ENCODE measurements around the gene MSMO1. TPM values are rescaled to one million over a fixed set of nuclear protein-coding genes. Genes with fewer than 3 reads are reported as not detected.

MSMO1 gene
- total and polyA plus RNA-seq, 4 donors = 11.2 to 34.1 (median 19.1) TPM

- ATAC-seq (ENCODE audit: low FRiP score) (no peak), DNase-seq (no peak)
- H3K36me3 ChIP-seq (ENCODE audit: control insufficient read depth in 1 of 2, insufficient read depth in 2 of 2, low read length in 1 of 2) = peaks cover 0 to 3% of the 10 kb centered on the region in 2 donors
- H3K27me3 ChIP-seq (ENCODE audit: control insufficient read depth in 1 of 2, insufficient read depth in 2 of 2, low read length in 1 of 2) = no peaks in the 10 kb centered on the region
- intact Hi-C loops (cut with DNase I) = no loop called here
- no peak overlapping the region for H3K27ac ChIP-seq (ENCODE audit: low read depth in 1 of 2, low read length in 2 of 2)
- H3K4me1 ChIP-seq (ENCODE audit: control insufficient read depth in 1 of 2, insufficient read depth in 2 of 2, low read length in 2 of 2) = no peaks in the 10 kb centered on the region
- no peaks in the 10 kb centered on the region for H3K9me3 ChIP-seq (ENCODE audit: control insufficient read depth, low read length)
- no peak overlapping the region for H3K4me3 ChIP-seq (ENCODE audit: low read length in 2 of 2)
- WGBS, 2 donors = 72 to 80% methylated on average over 2 of the region's 2 CpGs
Measured at GRCh38 chr4:165293927-165294649, 33.4 kb upstream of the MSMO1 start.

DNA sequence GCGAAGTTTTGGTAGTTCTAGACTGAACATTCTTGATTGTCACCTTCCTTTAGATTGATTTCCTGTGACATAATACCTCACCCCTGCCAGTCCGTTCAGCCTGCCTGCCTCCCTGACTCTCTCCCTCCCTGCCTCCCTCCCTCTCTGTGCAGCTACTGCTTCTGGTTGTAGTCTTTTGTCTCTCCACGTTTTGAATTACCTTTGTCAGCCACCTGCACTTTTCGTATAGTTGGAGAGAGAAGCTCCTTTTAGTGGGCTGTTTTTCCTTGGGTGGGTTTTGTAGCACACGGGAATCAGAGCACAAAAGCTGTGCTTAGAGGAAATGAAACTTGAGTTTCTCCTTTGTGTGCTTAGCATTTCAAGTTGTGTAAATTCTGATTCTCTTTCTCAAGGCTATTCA is 32.6 kb upstream of the MSMO1 start:
- Histone ChIP-seq H3K27me3 (ENCODE audit: control insufficient read depth in 1 of 2, insufficient read depth in 2 of 2, low read length in 1 of 2) (no peaks in the 10 kb centered on the region), H3K36me3 (ENCODE audit: control insufficient read depth in 1 of 2, insufficient read depth in 2 of 2, low read length in 1 of 2) (peaks cover 0 to 3% of the 10 kb centered on the region in 2 donors), H3K4me1 (ENCODE audit: control insufficient read depth in 1 of 2, insufficient read depth in 2 of 2, low read length in 2 of 2) (no peaks in the 10 kb centered on the region), H3K27ac (ENCODE audit: low read depth in 1 of 2, low read length in 2 of 2) (no peak overlapping the region), H3K4me3 (ENCODE audit: low read length in 2 of 2) (no peak overlapping the region), H3K9me3 (ENCODE audit: control insufficient read depth, low read length) (no peaks in the 10 kb centered on the region)
- no peak for ATAC-seq (ENCODE audit: low FRiP score)
- intact Hi-C loops (cut with DNase I) = no loop called here
- WGBS, 2 donors = 65 to 70% methylated on average over 5 of the region's 5 CpGs
- no peak for DNase-seq

DNA sequence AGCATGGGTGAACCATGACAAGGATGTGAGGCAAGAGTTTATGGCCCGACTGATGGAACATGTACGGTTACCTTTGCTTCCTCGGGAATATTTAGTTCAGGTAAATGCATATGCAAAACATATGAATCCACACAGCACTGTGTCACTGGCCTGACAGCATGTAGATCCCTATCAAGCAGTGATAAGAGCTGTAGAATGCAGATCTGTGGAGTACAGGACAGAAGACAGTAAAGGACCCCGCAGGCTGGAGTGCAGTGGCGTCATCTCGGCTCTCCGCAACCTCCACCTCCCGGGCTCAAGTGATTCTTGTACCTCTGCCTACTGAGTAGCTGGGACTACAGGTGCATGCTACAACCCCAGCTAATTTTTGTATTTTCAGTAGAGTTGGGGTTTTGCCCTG is 29.8 kb upstream of the MSMO1 start:
- Histone ChIP-seq H3K27me3 (ENCODE audit: control insufficient read depth in 1 of 2, insufficient read depth in 2 of 2, low read length in 1 of 2) (no peaks in the 10 kb centered on the region), H3K27ac (ENCODE audit: low read depth in 1 of 2, low read length in 2 of 2) (no peak overlapping the region), H3K9me3 (ENCODE audit: control insufficient read depth, low read length) (no peaks in the 10 kb centered on the region), H3K4me3 (ENCODE audit: low read length in 2 of 2) (no peak overlapping the region), H3K4me1 (ENCODE audit: control insufficient read depth in 1 of 2, insufficient read depth in 2 of 2, low read length in 2 of 2) (peaks cover 0 to 3% of the 10 kb centered on the region in 2 donors), H3K36me3 (ENCODE audit: control insufficient read depth in 1 of 2, insufficient read depth in 2 of 2, low read length in 1 of 2) (peaks cover 0 to 3% of the 10 kb centered on the region in 2 donors)
- DNase-seq (no peak), ATAC-seq (ENCODE audit: low FRiP score) (no peak)
- intact Hi-C loops (cut with DNase I) = no loop called here
- 96 to 98% methylated on average over 8 of the region's 8 CpGs for WGBS, 2 donors

DNA sequence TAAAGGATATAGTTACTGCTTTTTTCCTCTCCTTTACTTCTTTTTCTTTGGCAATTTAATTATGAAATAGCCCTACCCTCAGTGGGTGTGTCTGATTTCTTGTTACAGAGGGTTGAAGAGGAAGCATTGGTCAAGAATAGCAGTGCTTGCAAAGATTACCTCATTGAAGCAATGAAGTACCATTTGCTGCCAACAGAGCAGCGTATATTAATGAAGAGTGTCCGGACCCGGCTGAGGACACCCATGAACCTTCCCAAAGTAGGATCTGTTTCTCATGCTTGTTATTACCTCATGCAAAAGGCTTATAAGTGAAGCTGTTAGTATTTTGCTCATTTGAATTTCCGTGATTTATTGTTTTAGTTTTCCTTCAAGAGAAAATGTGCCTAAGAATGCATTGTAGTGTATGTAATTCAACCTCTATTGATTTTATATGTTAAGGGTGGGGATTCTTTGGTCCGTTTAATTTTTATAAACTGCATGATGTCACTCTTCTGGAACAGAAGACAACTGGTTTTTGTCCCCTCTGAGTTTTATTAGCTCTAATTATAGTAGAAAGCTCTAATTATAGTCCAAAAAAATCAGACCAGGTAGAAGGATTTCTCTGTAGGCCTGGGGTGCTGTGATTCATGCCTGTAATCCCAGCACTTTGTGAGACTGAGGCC is 27.9 kb upstream of the MSMO1 start:
- ATAC-seq (ENCODE audit: low FRiP score) = no peak

GRCh38 chr4:165301833-165302232 is 25.6 kb upstream of the MSMO1 start:
- no peak for DNase-seq
- 1 to 6% methylated on average over 1 of the region's 1 CpG for WGBS, 2 donors
- intact Hi-C loops (cut with DNase I) = no loop called here
- Histone ChIP-seq H3K4me1 (ENCODE audit: control insufficient read depth in 1 of 2, insufficient read depth in 2 of 2, low read length in 2 of 2) (peaks cover 0 to 3% of the 10 kb centered on the region in 2 donors), H3K36me3 (ENCODE audit: control insufficient read depth in 1 of 2, insufficient read depth in 2 of 2, low read length in 1 of 2) (peaks cover 2 to 3% of the 10 kb centered on the region in 2 donors), H3K4me3 (ENCODE audit: low read length in 2 of 2) (no peak overlapping the region), H3K27me3 (ENCODE audit: control insufficient read depth in 1 of 2, insufficient read depth in 2 of 2, low read length in 1 of 2) (no peaks in the 10 kb centered on the region), H3K9me3 (ENCODE audit: control insufficient read depth, low read length) (no peaks in the 10 kb centered on the region), H3K27ac (ENCODE audit: low read depth in 1 of 2, low read length in 2 of 2) (no peak overlapping the region)
- ATAC-seq (ENCODE audit: low FRiP score) = peak; percentile 41

More for the DNA sequence above, 27.9 kb upstream of the MSMO1 start:
- Histone ChIP-seq H3K36me3 (ENCODE audit: control insufficient read depth in 1 of 2, insufficient read depth in 2 of 2, low read length in 1 of 2) (peaks cover 0 to 3% of the 10 kb centered on the region in 2 donors), H3K27ac (ENCODE audit: low read depth in 1 of 2, low read length in 2 of 2) (no peak overlapping the region), H3K9me3 (ENCODE audit: control insufficient read depth, low read length) (no peaks in the 10 kb centered on the region), H3K4me3 (ENCODE audit: low read length in 2 of 2) (no peak overlapping the region), H3K27me3 (ENCODE audit: control insufficient read depth in 1 of 2, insufficient read depth in 2 of 2, low read length in 1 of 2) (no peaks in the 10 kb centered on the region), H3K4me1 (ENCODE audit: control insufficient read depth in 1 of 2, insufficient read depth in 2 of 2, low read length in 2 of 2) (peaks cover 0 to 3% of the 10 kb centered on the region in 2 donors)
- DNase-seq = no peak
- WGBS, 2 donors = 93 to 96% methylated on average over 5 of the region's 5 CpGs
- intact Hi-C loops (cut with DNase I) = no loop called here

DNA sequence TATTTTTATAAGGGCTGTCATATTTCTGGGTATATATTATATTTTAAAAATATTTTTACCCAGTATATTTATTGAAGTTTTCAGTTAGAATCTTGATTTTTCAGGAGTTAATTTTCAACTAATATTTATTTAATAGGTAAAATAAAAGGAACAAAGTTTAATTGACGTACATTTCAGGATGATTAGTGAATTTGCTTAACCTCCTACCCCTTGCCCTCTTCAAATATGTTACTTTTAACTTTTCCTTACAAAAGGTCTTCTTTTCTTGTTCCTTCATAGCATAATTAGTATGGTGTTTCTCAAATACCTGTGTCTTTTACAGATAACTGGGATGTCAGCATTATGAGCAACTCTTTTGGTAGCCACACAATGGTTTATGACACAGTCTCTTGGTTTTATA is 24.8 kb upstream of the MSMO1 start:
- 93 to 96% methylated on average over 1 of the region's 1 CpG for WGBS, 2 donors
- H3K36me3 ChIP-seq (ENCODE audit: control insufficient read depth in 1 of 2, insufficient read depth in 2 of 2, low read length in 1 of 2) = peaks cover 2 to 3% of the 10 kb centered on the region in 2 donors
- H3K27me3 ChIP-seq (ENCODE audit: control insufficient read depth in 1 of 2, insufficient read depth in 2 of 2, low read length in 1 of 2) = no peaks in the 10 kb centered on the region
- no peak overlapping the region for H3K27ac ChIP-seq (ENCODE audit: low read depth in 1 of 2, low read length in 2 of 2)
- H3K9me3 ChIP-seq (ENCODE audit: control insufficient read depth, low read length) = no peaks in the 10 kb centered on the region
- intact Hi-C loops (cut with DNase I) = no loop called here
- ATAC-seq (ENCODE audit: low FRiP score) = no peak
- H3K4me3 ChIP-seq (ENCODE audit: low read length in 2 of 2) = no peak overlapping the region
- peaks cover 0 to 3% of the 10 kb centered on the region in 2 donors for H3K4me1 ChIP-seq (ENCODE audit: control insufficient read depth in 1 of 2, insufficient read depth in 2 of 2, low read length in 2 of 2)
- DNase-seq = no peak

DNA sequence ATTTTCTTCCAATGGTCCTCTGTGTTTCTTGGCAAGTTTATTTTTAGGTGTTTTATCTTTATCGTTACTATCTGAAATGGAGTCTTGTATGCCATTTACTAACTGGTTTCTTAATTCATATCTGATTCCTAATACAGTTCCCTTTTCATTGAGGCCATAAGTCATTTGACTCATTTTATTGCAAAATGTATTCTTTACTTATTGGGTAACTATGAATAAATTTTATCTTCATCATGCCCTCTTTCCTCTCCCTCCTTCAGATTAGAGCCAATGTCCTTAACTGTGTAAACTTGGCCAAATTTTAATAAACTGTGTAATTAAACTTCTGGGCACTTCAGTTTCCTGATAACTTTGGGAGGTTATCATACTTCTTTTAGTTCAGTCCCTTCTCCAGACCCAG is 19.3 kb upstream of the MSMO1 start:
- H3K27ac ChIP-seq (ENCODE audit: low read depth in 1 of 2, low read length in 2 of 2) = no peak overlapping the region
- no peaks in the 10 kb centered on the region for H3K9me3 ChIP-seq (ENCODE audit: control insufficient read depth, low read length)
- no peak overlapping the region for H3K4me3 ChIP-seq (ENCODE audit: low read length in 2 of 2)
- intact Hi-C loops (cut with DNase I) = no loop called here
- 63 to 68% methylated on average over 1 of the region's 1 CpG for WGBS, 2 donors
- no peaks in the 10 kb centered on the region for H3K27me3 ChIP-seq (ENCODE audit: control insufficient read depth in 1 of 2, insufficient read depth in 2 of 2, low read length in 1 of 2)
- peaks cover 0 to 2% of the 10 kb centered on the region in 2 donors for H3K36me3 ChIP-seq (ENCODE audit: control insufficient read depth in 1 of 2, insufficient read depth in 2 of 2, low read length in 1 of 2)
- no peak for ATAC-seq (ENCODE audit: low FRiP score)
- no peak for DNase-seq
- no peaks in the 10 kb centered on the region for H3K4me1 ChIP-seq (ENCODE audit: control insufficient read depth in 1 of 2, insufficient read depth in 2 of 2, low read length in 2 of 2)

DNA sequence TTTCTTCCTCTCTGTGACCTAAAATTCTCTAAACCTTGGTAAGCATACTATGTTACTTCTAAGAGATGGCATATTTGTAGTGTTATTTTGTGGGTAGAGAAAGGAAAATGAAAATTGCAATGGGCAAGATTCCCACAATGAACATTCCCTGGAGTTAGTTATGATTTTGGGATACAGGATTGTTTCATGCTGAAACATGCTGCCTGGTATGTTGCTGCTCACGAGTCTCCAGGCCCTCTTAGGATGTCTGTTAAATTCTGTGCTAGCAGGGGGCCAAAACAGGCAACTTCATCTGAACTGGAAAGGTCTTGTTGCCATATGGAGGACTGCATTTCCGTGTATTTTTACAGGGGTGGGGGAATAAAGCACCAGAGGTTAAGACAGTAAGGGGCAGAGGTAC is 18.9 kb upstream of the MSMO1 start:
- DNase-seq (no peak), ATAC-seq (ENCODE audit: low FRiP score) (no peak)
- WGBS, 2 donors = 74 to 84% methylated on average over 2 of the region's 2 CpGs
- no peaks in the 10 kb centered on the region for H3K4me1 ChIP-seq (ENCODE audit: control insufficient read depth in 1 of 2, insufficient read depth in 2 of 2, low read length in 2 of 2)
- no peak overlapping the region for H3K4me3 ChIP-seq (ENCODE audit: low read length in 2 of 2)
- intact Hi-C loops (cut with DNase I) = no loop called here
- no peaks in the 10 kb centered on the region for H3K27me3 ChIP-seq (ENCODE audit: control insufficient read depth in 1 of 2, insufficient read depth in 2 of 2, low read length in 1 of 2)
- H3K36me3 ChIP-seq (ENCODE audit: control insufficient read depth in 1 of 2, insufficient read depth in 2 of 2, low read length in 1 of 2) = peaks cover 0 to 2% of the 10 kb centered on the region in 2 donors
- no peak overlapping the region for H3K27ac ChIP-seq (ENCODE audit: low read depth in 1 of 2, low read length in 2 of 2)
- H3K9me3 ChIP-seq (ENCODE audit: control insufficient read depth, low read length) = no peaks in the 10 kb centered on the region

GRCh38 chr4:165309456-165309855 is 18.0 kb upstream of the MSMO1 start:
- Histone ChIP-seq H3K27me3 (ENCODE audit: control insufficient read depth in 1 of 2, insufficient read depth in 2 of 2, low read length in 1 of 2) (no peaks in the 10 kb centered on the region), H3K27ac (ENCODE audit: low read depth in 1 of 2, low read length in 2 of 2) (no peak overlapping the region), H3K36me3 (ENCODE audit: control insufficient read depth in 1 of 2, insufficient read depth in 2 of 2, low read length in 1 of 2) (peaks cover 0 to 2% of the 10 kb centered on the region in 2 donors), H3K9me3 (ENCODE audit: control insufficient read depth, low read length) (no peaks in the 10 kb centered on the region), H3K4me3 (ENCODE audit: low read length in 2 of 2) (no peak overlapping the region), H3K4me1 (ENCODE audit: control insufficient read depth in 1 of 2, insufficient read depth in 2 of 2, low read length in 2 of 2) (no peaks in the 10 kb centered on the region)
- DNase-seq (no peak), ATAC-seq (ENCODE audit: low FRiP score) (no peak)
- WGBS, 2 donors = 93 to 96% methylated on average over 4 of the region's 4 CpGs
- intact Hi-C loops (cut with DNase I) = no loop called here

All from aorta (tissue), 5 donors.